ENCODE data around the gene ADAMTSL2.

The ADAMTSL2 gene

GRCh38 chr9:133524679-133525228 lies 9.8 kb upstream of the ADAMTSL2 start, which contains the start of gene MYMK:
MYMK (minus strand) TSS chr9:133524959; CDS start chr9:133524844, 115 bp downstream.
- Histone ChIP-seq H3K27me3 (ENCODE audit: control insufficient read depth, insufficient read depth, low read length) (peaks cover 4% of the 10 kb centered on the region), H3K4me3 (ENCODE audit: low read length) (no peak within 1 kb of the TSS)

GRCh38 chr9:133525677-133526076 lies 8.8 kb upstream of the ADAMTSL2 start:
- Histone ChIP-seq H3K4me3 (ENCODE audit: low read length) (no peak overlapping the region), H3K4me1 (ENCODE audit: control insufficient read depth, insufficient read depth, low read length) (peaks cover 20% of the 10 kb centered on the region), H3K27ac (ENCODE audit: low read depth, low read length) (no peak overlapping the region), H3K9ac (ENCODE audit: low read length) (no peak overlapping the region), H3K36me3 (ENCODE audit: control insufficient read depth, insufficient read depth, low read length) (no peaks in the 10 kb centered on the region), H3K27me3 (ENCODE audit: control insufficient read depth, insufficient read depth, low read length) (peaks cover 4% of the 10 kb centered on the region)

More at GRCh38 chr9:133524679-133525228, 9.8 kb upstream of the ADAMTSL2 start, which contains the start of gene MYMK:
- no peak within 1 kb of the TSS for H3K9ac ChIP-seq (ENCODE audit: low read length)
- no peaks in the 10 kb centered on the region for H3K36me3 ChIP-seq (ENCODE audit: control insufficient read depth, insufficient read depth, low read length)
- H3K4me1 ChIP-seq (ENCODE audit: control insufficient read depth, insufficient read depth, low read length): peaks cover 20% of the 10 kb centered on the region
- no peak within 1 kb of the TSS for H3K27ac ChIP-seq (ENCODE audit: low read depth, low read length)

GRCh38 chr9:133526721-133527321 lies 7.7 kb upstream of the ADAMTSL2 start:
- no peak overlapping the region for H3K9ac ChIP-seq (ENCODE audit: low read length)

GRCh38 chr9:133527444-133527920 lies 7.0 kb upstream of the ADAMTSL2 start:
- Histone ChIP-seq H3K4me1 (ENCODE audit: control insufficient read depth, insufficient read depth, low read length) (peaks cover 20% of the 10 kb centered on the region), H3K27ac (ENCODE audit: low read depth, low read length) (peak overlapping the region; percentile 22), H3K4me3 (ENCODE audit: low read length) (peak overlapping the region; percentile 46), H3K27me3 (ENCODE audit: control insufficient read depth, insufficient read depth, low read length) (peaks cover 4% of the 10 kb centered on the region), H3K36me3 (ENCODE audit: control insufficient read depth, insufficient read depth, low read length) (no peaks in the 10 kb centered on the region), H3K9ac (ENCODE audit: low read length) (no peak overlapping the region)

More at GRCh38 chr9:133526721-133527321, 7.7 kb upstream of the ADAMTSL2 start:
- Histone ChIP-seq H3K4me1 (ENCODE audit: control insufficient read depth, insufficient read depth, low read length) (peaks cover 20% of the 10 kb centered on the region), H3K27ac (ENCODE audit: low read depth, low read length) (peak overlapping the region; percentile 22), H3K36me3 (ENCODE audit: control insufficient read depth, insufficient read depth, low read length) (no peaks in the 10 kb centered on the region), H3K4me3 (ENCODE audit: low read length) (no peak overlapping the region), H3K27me3 (ENCODE audit: control insufficient read depth, insufficient read depth, low read length) (peaks cover 4% of the 10 kb centered on the region)

- no peaks in the 10 kb centered on the region for H3K36me3 ChIP-seq (ENCODE audit: control insufficient read depth, insufficient read depth, low read length)
- peak overlapping the region; percentile 12 for H3K27ac ChIP-seq (ENCODE audit: low read depth, low read length)
- H3K4me1 ChIP-seq (ENCODE audit: control insufficient read depth, insufficient read depth, low read length): peaks cover 20% of the 10 kb centered on the region
- no peak overlapping the region for H3K4me3 ChIP-seq (ENCODE audit: low read length)
- peaks cover 4% of the 10 kb centered on the region for H3K27me3 ChIP-seq (ENCODE audit: control insufficient read depth, insufficient read depth, low read length)
- no peak overlapping the region for H3K9ac ChIP-seq (ENCODE audit: low read length)
These were observed 6.3 kb upstream of the ADAMTSL2 start for GRCh38 chr9:133528001-133528875.

- Histone ChIP-seq H3K27me3 (ENCODE audit: control insufficient read depth, insufficient read depth, low read length) (peaks cover 4% of the 10 kb centered on the region), H3K4me1 (ENCODE audit: control insufficient read depth, insufficient read depth, low read length) (peaks cover 20% of the 10 kb centered on the region), H3K9ac (ENCODE audit: low read length) (no peak overlapping the region), H3K36me3 (ENCODE audit: control insufficient read depth, insufficient read depth, low read length) (no peaks in the 10 kb centered on the region), H3K27ac (ENCODE audit: low read depth, low read length) (no peak overlapping the region), H3K4me3 (ENCODE audit: low read length) (no peak overlapping the region)
These were observed 5.6 kb upstream of the ADAMTSL2 start for GRCh38 chr9:133528876-133529241.

GRCh38 chr9:133529457-133529856 lies 5.0 kb upstream of the ADAMTSL2 start:
- Histone ChIP-seq H3K27me3 (ENCODE audit: control insufficient read depth, insufficient read depth, low read length) (peaks cover 4% of the 10 kb centered on the region), H3K9ac (ENCODE audit: low read length) (no peak overlapping the region), H3K4me3 (ENCODE audit: low read length) (no peak overlapping the region), H3K27ac (ENCODE audit: low read depth, low read length) (no peak overlapping the region), H3K4me1 (ENCODE audit: control insufficient read depth, insufficient read depth, low read length) (peaks cover 20% of the 10 kb centered on the region), H3K36me3 (ENCODE audit: control insufficient read depth, insufficient read depth, low read length) (no peaks in the 10 kb centered on the region)

GRCh38 chr9:133529874-133530273 lies 4.6 kb upstream of the ADAMTSL2 start:
- H3K9ac ChIP-seq (ENCODE audit: low read length): no peak overlapping the region
- H3K27me3 ChIP-seq (ENCODE audit: control insufficient read depth, insufficient read depth, low read length): peaks cover 4% of the 10 kb centered on the region
- H3K4me3 ChIP-seq (ENCODE audit: low read length): no peak overlapping the region
- H3K36me3 ChIP-seq (ENCODE audit: control insufficient read depth, insufficient read depth, low read length): no peaks in the 10 kb centered on the region
- peaks cover 20% of the 10 kb centered on the region for H3K4me1 ChIP-seq (ENCODE audit: control insufficient read depth, insufficient read depth, low read length)
- no peak overlapping the region for H3K27ac ChIP-seq (ENCODE audit: low read depth, low read length)

GRCh38 chr9:133531293-133531692 lies 3.2 kb upstream of the ADAMTSL2 start:
- Histone ChIP-seq H3K4me1 (ENCODE audit: control insufficient read depth, insufficient read depth, low read length) (peaks cover 20% of the 10 kb centered on the region), H3K9ac (ENCODE audit: low read length) (no peak overlapping the region), H3K36me3 (ENCODE audit: control insufficient read depth, insufficient read depth, low read length) (no peaks in the 10 kb centered on the region), H3K27me3 (ENCODE audit: control insufficient read depth, insufficient read depth, low read length) (peaks cover 4% of the 10 kb centered on the region), H3K4me3 (ENCODE audit: low read length) (no peak overlapping the region), H3K27ac (ENCODE audit: low read depth, low read length) (no peak overlapping the region)

- H3K4me3 ChIP-seq (ENCODE audit: low read length): no peak overlapping the region
- no peaks in the 10 kb centered on the region for H3K36me3 ChIP-seq (ENCODE audit: control insufficient read depth, insufficient read depth, low read length)
- H3K27me3 ChIP-seq (ENCODE audit: control insufficient read depth, insufficient read depth, low read length): peaks cover 4% of the 10 kb centered on the region
- H3K27ac ChIP-seq (ENCODE audit: low read depth, low read length): no peak overlapping the region
- H3K9ac ChIP-seq (ENCODE audit: low read length): no peak overlapping the region
- peaks cover 7% of the 10 kb centered on the region for H3K4me1 ChIP-seq (ENCODE audit: control insufficient read depth, insufficient read depth, low read length)
These were observed 1.4 kb upstream of the ADAMTSL2 start for GRCh38 chr9:133532937-133533668.

- Histone ChIP-seq H3K4me3 (ENCODE audit: low read length) (no peak overlapping the region), H3K27ac (ENCODE audit: low read depth, low read length) (peak overlapping the region; percentile 46), H3K4me1 (ENCODE audit: control insufficient read depth, insufficient read depth, low read length) (no peaks in the 10 kb centered on the region), H3K36me3 (ENCODE audit: control insufficient read depth, insufficient read depth, low read length) (no peaks in the 10 kb centered on the region), H3K9ac (ENCODE audit: low read length) (no peak overlapping the region), H3K27me3 (ENCODE audit: control insufficient read depth, insufficient read depth, low read length) (no peaks in the 10 kb centered on the region)
These were observed 647 bp upstream of the ADAMTSL2 start for GRCh38 chr9:133533857-133534256.
